PC-3 (cell line): ENCODE results near the gene STAT3. TPM values are rescaled to one million over a fixed set of nuclear protein-coding genes. Genes with fewer than 3 reads are reported as not detected.

ENCODE experiments used
- ATAC-seq: fragments of 200-7000 bp; cut with Tn5 transposase; 2 replicates; pipeline ENCODE4 v1.9.1; 2020; ENCODE audit warnings: mild to moderate bottlenecking, moderate library complexity
- BruUV-seq: library from RNA; stranded (reverse); fragments of 400-500 nt; replicated peaks from 2 replicates; lab custom pipeline; 2021; lab: Mats Ljungman, UMichigan
- CTCF ChIA-PET: fragments of 300-600 bp; sonication (Branson Sonifier 250); formaldehyde crosslinking; loops from one replicate; lab custom pipeline; 2022; ENCODE audit warnings: antibody characterized with exemption; lab: Charles Lee
- POLR2A ChIA-PET: fragments of 300-600 bp; sonication (Branson Sonifier 250); formaldehyde crosslinking; loops from one replicate; lab custom pipeline; 2022; ENCODE audit warnings: antibody characterized with exemption; ENCODE audit not compliant: unreplicated experiment; lab: Charles Lee
- DNase-seq: peaks from one replicate; pipeline ENCODE4 v3.0.0-alpha.2; 2015
- H2AFZ ChIP-seq: fragments of 300-600 bp; sonication (generic); 2 replicates; pipeline ENCODE4 v1.6.0; 2016; ENCODE audit warnings: antibody characterized with exemption, low read length
- H3F3A ChIP-seq: fragments of 300-600 bp; sonication (generic); one replicate; pipeline ENCODE4 v1.6.0; 2017; ENCODE audit warnings: antibody characterized with exemption, low read length, control low read depth, mild to moderate bottlenecking; ENCODE audit not compliant: unreplicated experiment
- H3K27ac ChIP-seq: fragments of 300-600 bp; sonication (generic); 2 replicates; pipeline ENCODE4 v1.5.1; 2016; ENCODE audit warnings: mild to moderate bottlenecking, low read length
- H3K27me3 ChIP-seq: fragments of 300-600 bp; sonication (generic); 2 replicates; pipeline ENCODE4 v1.6.1; 2016; ENCODE audit warnings: low read length, mixed read lengths
- H3K36me3 ChIP-seq: fragments of 300-600 bp; sonication (generic); 2 replicates; pipeline ENCODE4 v1.6.1; 2016; ENCODE audit warnings: low read depth, mixed run types, low read length, mixed read lengths
- H3K4me1 ChIP-seq: fragments of 300-600 bp; sonication (generic); 2 replicates; pipeline ENCODE4 v1.5.1; 2016; ENCODE audit warnings: low read length; ENCODE audit not compliant: insufficient read depth
- H3K4me2 ChIP-seq: fragments of 300-600 bp; sonication (generic); 2 replicates; pipeline ENCODE4 v1.6.0; 2016; ENCODE audit warnings: low read length
- H3K4me3 ChIP-seq: fragments of 300-600 bp; sonication (generic); 2 replicates; pipeline ENCODE4 v1.5.1; 2016; ENCODE audit warnings: mild to moderate bottlenecking, low read length, mixed read lengths
- H3K79me2 ChIP-seq: fragments of 300-600 bp; sonication (generic); 2 replicates; pipeline ENCODE4 v1.6.1; 2017; ENCODE audit warnings: low read length, mixed read lengths
- H3K9ac ChIP-seq: fragments of 300-600 bp; sonication (generic); 2 replicates; pipeline ENCODE4 v1.6.0; 2016; ENCODE audit warnings: mild to moderate bottlenecking, low read length
- H3K9me2 ChIP-seq: fragments of 300-600 bp; sonication (generic); replicated peaks from 2 replicates; pipeline ENCODE4 v1.6.1; 2016; ENCODE audit warnings: mixed run types, low read length, mixed read lengths
- H3K9me3 ChIP-seq: fragments of 300-600 bp; sonication (generic); 2 replicates; pipeline ENCODE4 v1.6.1; 2016; ENCODE audit warnings: low read length, mixed read lengths
- H4K20me1 ChIP-seq: fragments of 300-600 bp; sonication (generic); 2 replicates; pipeline ENCODE4 v1.6.1; 2016; ENCODE audit warnings: low read length, mixed read lengths
- CTCF ChIP-seq: fragments of 300-600 bp; sonication (generic); conservative IDR thresholded peaks from 2 replicates; pipeline ENCODE4 v1.5.1; 2017; ENCODE audit warnings: antibody characterized with exemption, low read depth, mild to moderate bottlenecking, low read length
- EZH2 ChIP-seq: fragments of 300-600 bp; sonication (generic); IDR thresholded peaks from one replicate; pipeline ENCODE4 v1.6.1; 2017; ENCODE audit warnings: antibody characterized with exemption, mild to moderate bottlenecking, low read length; ENCODE audit not compliant: unreplicated experiment
- EZH2phosphoT487 ChIP-seq: fragments of 300-600 bp; sonication (generic); IDR thresholded peaks from 2 replicates; pipeline ENCODE4 v1.6.1; 2018; ENCODE audit warnings: mild to moderate bottlenecking, antibody characterized with exemption, low read length, borderline replicate concordance
- intact Hi-C: fragments of 100-400 bp; cut with micrococcal nuclease; formaldehyde crosslinking; loops from 2 replicates; pipeline ENCODE4 v1.9.0; 2023
- total RNA-seq: library from RNA; depleted of rRNA; stranded (reverse); fragments of >200 nt; gene quantifications from 2 replicates; pipeline ENCODE4 v1.2.3, GENCODE V29; 2014

Gene STAT3
- total RNA-seq, 1 experiment from 2014 or later: not detected

- no peak overlapping the region for H3K4me2 ChIP-seq
- TF ChIP-seq EZH2 (no peak), CTCF (no peak)
- no peaks in the 10 kb centered on the region for H3K4me1 ChIP-seq
- H3K9ac ChIP-seq: no peak overlapping the region
- H3K79me2 ChIP-seq: no peaks in the 10 kb centered on the region
- no peaks in the 10 kb centered on the region for H3F3A ChIP-seq
- intact Hi-C loops: no loop called here
- no peak for ATAC-seq
- no peak for DNase-seq
- CTCF ChIA-PET: no interaction called here
- no peak overlapping the region for H2AFZ ChIP-seq
- no TSS peak for BruUV-seq
- POLR2A ChIA-PET: no interaction called here
- H3K27me3 ChIP-seq: no peaks in the 10 kb centered on the region
- H3K9me2 ChIP-seq: no peaks in the 10 kb centered on the region
- no peaks in the 10 kb centered on the region for H3K36me3 ChIP-seq
- no peaks in the 10 kb centered on the region for H3K9me3 ChIP-seq
- no peaks in the 10 kb centered on the region for H4K20me1 ChIP-seq
- no peak overlapping the region for H3K4me3 ChIP-seq
- H3K27ac ChIP-seq: no peak overlapping the region
Observed at GRCh38 chr17:42312285-42313130, 75.7 kb downstream of the STAT3 start.

- Histone ChIP-seq H3K4me1 (no peaks in the 10 kb centered on the region), H3K4me3 (no peak overlapping the region), H3K79me2 (no peaks in the 10 kb centered on the region), H4K20me1 (no peaks in the 10 kb centered on the region), H3K4me2 (no peak overlapping the region), H3K36me3 (no peaks in the 10 kb centered on the region), H3K9ac (no peak overlapping the region), H3K9me2 (no peaks in the 10 kb centered on the region), H3F3A (no peaks in the 10 kb centered on the region), H2AFZ (no peak overlapping the region), H3K27me3 (no peaks in the 10 kb centered on the region), H3K27ac (no peak overlapping the region), H3K9me3 (no peaks in the 10 kb centered on the region)
- DNase-seq (no peak), ATAC-seq (no peak)
- ChIA-PET POLR2A (no interaction called here), CTCF (no interaction called here)
- no peak for TF ChIP-seq EZH2
- TF ChIP-seq EZH2phosphoT487: no peak
- TF ChIP-seq CTCF: no peak
- intact Hi-C loops: no loop called here
- no TSS peak for BruUV-seq
Observed at GRCh38 chr17:42312035-42312284, 76.3 kb downstream of the STAT3 start.

GRCh38 chr17:42311240-42312034 is 76.8 kb downstream of the STAT3 start:
- no peak overlapping the region for H2AFZ ChIP-seq
- TF ChIP-seq EZH2: no peak
- DNase-seq (no peak), ATAC-seq (no peak)
- no peaks in the 10 kb centered on the region for H3K9me2 ChIP-seq
- no peak overlapping the region for H3K4me2 ChIP-seq
- H3F3A ChIP-seq: no peaks in the 10 kb centered on the region
- intact Hi-C loops: no loop called here
- no peaks in the 10 kb centered on the region for H3K27me3 ChIP-seq
- ChIA-PET POLR2A (no interaction called here), CTCF (no interaction called here)
- H3K79me2 ChIP-seq: no peaks in the 10 kb centered on the region
- no peaks in the 10 kb centered on the region for H3K36me3 ChIP-seq
- no peak overlapping the region for H3K27ac ChIP-seq
- BruUV-seq: no TSS peak
- H3K4me3 ChIP-seq: no peak overlapping the region
- no peaks in the 10 kb centered on the region for H4K20me1 ChIP-seq
- H3K9ac ChIP-seq: no peak overlapping the region
- no peaks in the 10 kb centered on the region for H3K9me3 ChIP-seq
- no peaks in the 10 kb centered on the region for H3K4me1 ChIP-seq
